Stomach smooth muscle (tissue), 2 donors: ENCODE data around the gene GPR139.

ENCODE experiments used
- H3K27ac ChIP-seq: one replicate; pipeline ENCODE4 v1.7.0; 2013; ENCODE audit warnings: mild to moderate bottlenecking, low read length, inconsistent platforms
- H3K27me3 ChIP-seq, 2 donors: one replicate each; pipeline ENCODE4 v1.7.0; 2013; ENCODE audit warnings: low read length in 2 of 2; ENCODE audit not compliant: insufficient read depth in 2 of 2, control insufficient read depth in 1 of 2
- H3K36me3 ChIP-seq, 2 donors: one replicate each; pipeline ENCODE4 v1.7.0; 2013; ENCODE audit warnings: low read length in 2 of 2; ENCODE audit not compliant: control insufficient read depth in 2 of 2, insufficient read depth in 2 of 2
- H3K4me1 ChIP-seq: one replicate; pipeline ENCODE4 v1.7.0; 2013; ENCODE audit warnings: low read length; ENCODE audit not compliant: control insufficient read depth, insufficient read depth
- H3K4me3 ChIP-seq, 2 donors: one replicate each; pipeline ENCODE4 v1.7.0; 2013; ENCODE audit warnings: low read length in 2 of 2
- H3K9ac ChIP-seq, 2 donors: one replicate each; pipeline ENCODE4 v1.7.0; 2013; ENCODE audit warnings: low read length in 2 of 2, mild to moderate bottlenecking in 1 of 2
- H3K9me3 ChIP-seq, 2 donors: one replicate each; pipeline ENCODE4 v1.7.0; 2013; ENCODE audit warnings: low read length in 2 of 2; ENCODE audit not compliant: control insufficient read depth in 2 of 2
- donor health status: healthy.
- donor health status: Pancreatic carcinoma.

Gene GPR139

DNA sequence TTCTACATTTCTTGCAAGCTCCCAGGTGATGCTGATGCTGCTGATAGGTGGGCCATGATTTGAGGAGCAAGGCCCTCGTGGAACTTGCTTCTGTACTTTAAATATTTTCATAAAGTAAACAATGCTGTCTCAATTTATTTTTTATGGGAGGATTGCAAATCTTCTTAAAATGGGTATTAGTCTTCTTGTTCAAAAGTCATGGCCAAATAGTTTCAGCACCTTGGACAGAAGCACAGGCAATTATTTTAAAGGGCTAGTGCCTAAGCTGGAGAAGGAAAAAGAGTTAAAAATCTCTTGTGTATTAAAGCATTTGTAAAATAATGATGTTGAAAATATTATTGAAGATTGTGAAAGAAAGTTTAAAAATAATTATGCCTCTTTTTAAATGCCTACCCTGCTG is 50.5 kb downstream of the GPR139 start:
- H3K9me3 ChIP-seq: no peaks in the 10 kb centered on the region
- no peak overlapping the region for H3K4me3 ChIP-seq
- no peaks in the 10 kb centered on the region for H3K36me3 ChIP-seq
- H3K27me3 ChIP-seq: no peaks in the 10 kb centered on the region
- H3K4me1 ChIP-seq: no peaks in the 10 kb centered on the region
- no peak overlapping the region for H3K27ac ChIP-seq
- no peak overlapping the region for H3K9ac ChIP-seq

- no peaks in the 10 kb centered on the region for H3K4me1 ChIP-seq
Observed at GRCh38 chr16:20020976-20021375, 52.7 kb downstream of the GPR139 start.

DNA sequence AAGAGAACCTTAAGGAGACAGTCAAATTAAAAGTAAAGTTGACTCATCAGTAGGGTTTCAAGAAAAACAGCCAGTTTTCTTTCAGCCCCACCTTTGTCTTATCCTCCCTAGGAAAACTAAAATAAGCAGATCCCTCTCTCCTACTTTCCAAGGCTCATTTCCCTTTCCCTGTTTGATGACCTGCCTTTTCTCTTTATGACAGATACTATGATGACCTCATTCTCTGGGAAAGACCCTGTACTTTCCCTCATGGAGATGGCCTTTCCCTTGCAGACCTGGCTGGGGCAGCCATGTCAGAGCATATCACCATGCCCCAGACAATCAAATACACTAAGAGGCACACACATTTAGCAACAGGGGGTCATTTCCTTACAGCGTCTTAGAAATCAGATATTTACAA is 53.6 kb downstream of the GPR139 start:
- Histone ChIP-seq H3K4me1 (no peaks in the 10 kb centered on the region), H3K9me3 (no peaks in the 10 kb centered on the region), H3K27ac (no peak overlapping the region), H3K4me3 (no peak overlapping the region), H3K27me3 (no peaks in the 10 kb centered on the region), H3K36me3 (no peaks in the 10 kb centered on the region), H3K9ac (no peak overlapping the region)

More at GRCh38 chr16:20020976-20021375, 52.7 kb downstream of the GPR139 start:
- Histone ChIP-seq H3K9me3 (no peaks in the 10 kb centered on the region), H3K36me3 (no peaks in the 10 kb centered on the region), H3K9ac (no peak overlapping the region), H3K27me3 (no peaks in the 10 kb centered on the region), H3K4me3 (no peak overlapping the region), H3K27ac (no peak overlapping the region)

DNA sequence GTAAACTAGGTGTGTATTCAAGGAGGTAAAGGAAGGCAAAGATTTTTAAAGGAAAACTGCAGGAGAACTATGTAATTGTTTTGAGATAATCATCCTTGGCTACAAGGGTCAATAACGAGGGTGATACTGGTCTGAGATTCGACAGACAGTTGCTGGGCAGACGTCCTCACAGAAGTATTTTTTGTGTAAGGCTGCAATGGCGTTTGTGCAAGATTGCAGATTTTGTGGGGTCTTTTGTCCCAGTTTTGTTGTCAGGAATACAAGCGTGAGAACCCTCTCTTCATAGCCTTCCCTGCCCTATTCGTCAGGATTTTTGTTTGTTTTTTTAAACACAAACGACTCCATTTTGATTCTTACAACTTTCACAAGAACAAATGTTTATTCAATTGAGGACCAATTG is 57.5 kb downstream of the GPR139 start:
- H3K36me3 ChIP-seq: no peaks in the 10 kb centered on the region
- H3K9ac ChIP-seq: no peak overlapping the region
- no peaks in the 10 kb centered on the region for H3K4me1 ChIP-seq
- no peak overlapping the region for H3K4me3 ChIP-seq
- H3K9me3 ChIP-seq: no peaks in the 10 kb centered on the region
- H3K27me3 ChIP-seq: no peaks in the 10 kb centered on the region
- H3K27ac ChIP-seq: no peak overlapping the region

GRCh38 chr16:20004931-20005330 is 68.8 kb downstream of the GPR139 start:
- H3K27ac ChIP-seq: no peak overlapping the region
- H3K4me1 ChIP-seq: no peaks in the 10 kb centered on the region
- no peak overlapping the region for H3K4me3 ChIP-seq
- H3K9me3 ChIP-seq: peaks cover 0 to 5% of the 10 kb centered on the region in 2 donors
- peaks cover 0 to 2% of the 10 kb centered on the region in 2 donors for H3K27me3 ChIP-seq
- H3K36me3 ChIP-seq: no peaks in the 10 kb centered on the region
- no peak overlapping the region for H3K9ac ChIP-seq

- Histone ChIP-seq H3K27me3 (peaks cover 0 to 2% of the 10 kb centered on the region in 2 donors), H3K4me1 (no peaks in the 10 kb centered on the region), H3K27ac (no peak overlapping the region), H3K36me3 (no peaks in the 10 kb centered on the region), H3K9me3 (peaks cover 0 to 5% of the 10 kb centered on the region in 2 donors), H3K4me3 (no peak overlapping the region), H3K9ac (no peak overlapping the region)
Observed at GRCh38 chr16:20002936-20003335, 70.8 kb downstream of the GPR139 start.

DNA sequence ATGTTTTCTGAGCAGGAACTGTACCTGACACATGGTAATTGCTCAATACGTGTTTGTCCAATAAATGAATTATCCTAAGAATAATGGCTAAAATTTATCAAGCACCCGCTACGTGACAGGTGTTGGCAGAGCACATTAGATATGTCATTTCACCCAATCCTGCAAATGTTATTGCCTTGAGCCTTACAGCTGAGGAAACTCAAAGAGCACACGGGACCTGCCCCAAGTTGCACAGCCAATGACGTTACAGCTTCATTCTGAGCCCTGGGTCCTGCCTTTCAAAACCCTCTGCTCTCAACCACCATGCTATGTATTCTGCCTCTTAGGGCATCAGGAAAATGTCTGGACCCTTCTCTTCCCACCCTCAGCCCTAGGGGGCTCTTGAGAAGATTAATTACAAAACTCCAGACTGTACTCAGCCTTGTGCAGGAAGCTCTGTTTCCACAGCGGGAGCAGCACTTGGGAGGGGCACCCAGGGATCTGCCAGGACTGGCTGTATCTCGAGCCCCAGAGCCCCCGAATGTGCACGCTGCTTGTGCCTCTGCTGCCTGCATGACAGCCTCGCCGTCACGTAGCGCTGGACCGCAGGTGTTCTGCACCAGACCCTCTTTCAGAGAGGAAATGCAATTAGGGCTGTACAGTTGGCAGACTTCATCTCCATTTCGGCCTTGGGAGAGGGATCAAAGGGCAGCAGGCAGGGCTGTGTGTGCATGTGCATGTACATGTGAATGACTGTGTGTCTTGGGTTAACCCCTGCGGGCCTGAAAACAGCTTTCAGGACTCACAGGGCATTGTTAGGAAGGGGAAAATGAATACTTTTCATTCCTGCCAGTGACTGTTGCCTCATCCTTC is 71.6 kb downstream of the GPR139 start:
- Histone ChIP-seq H3K36me3 (no peaks in the 10 kb centered on the region), H3K4me1 (no peaks in the 10 kb centered on the region), H3K9me3 (peaks cover 0 to 5% of the 10 kb centered on the region in 2 donors), H3K27me3 (peaks cover 0 to 2% of the 10 kb centered on the region in 2 donors), H3K4me3 (no peak overlapping the region), H3K27ac (no peak overlapping the region), H3K9ac (no peak overlapping the region)

DNA sequence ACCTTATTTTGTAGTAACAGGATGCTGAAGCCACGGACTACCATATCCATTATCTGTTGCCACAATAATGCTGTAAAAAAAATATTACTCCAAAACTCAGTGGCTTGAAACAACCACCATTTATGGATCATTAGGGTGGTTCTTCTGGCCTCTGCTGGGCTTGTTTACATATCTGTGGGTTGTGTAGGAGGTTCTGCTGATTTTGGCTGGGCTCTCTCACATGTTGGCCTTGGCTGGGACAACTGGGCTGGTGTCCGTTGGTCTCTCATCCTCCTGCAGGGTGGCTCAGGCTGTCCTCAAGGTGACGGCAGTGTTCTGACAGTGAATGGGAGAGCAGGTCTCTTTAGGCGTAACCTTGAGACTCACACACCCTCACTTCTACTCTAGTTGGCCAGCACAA is 76.0 kb downstream of the GPR139 start:
- Histone ChIP-seq H3K9ac (no peak overlapping the region), H3K4me3 (no peak overlapping the region), H3K27me3 (peaks cover 0 to 2% of the 10 kb centered on the region in 2 donors), H3K9me3 (peaks cover 0 to 2% of the 10 kb centered on the region in 2 donors), H3K4me1 (no peaks in the 10 kb centered on the region), H3K36me3 (no peaks in the 10 kb centered on the region), H3K27ac (no peak overlapping the region)

DNA sequence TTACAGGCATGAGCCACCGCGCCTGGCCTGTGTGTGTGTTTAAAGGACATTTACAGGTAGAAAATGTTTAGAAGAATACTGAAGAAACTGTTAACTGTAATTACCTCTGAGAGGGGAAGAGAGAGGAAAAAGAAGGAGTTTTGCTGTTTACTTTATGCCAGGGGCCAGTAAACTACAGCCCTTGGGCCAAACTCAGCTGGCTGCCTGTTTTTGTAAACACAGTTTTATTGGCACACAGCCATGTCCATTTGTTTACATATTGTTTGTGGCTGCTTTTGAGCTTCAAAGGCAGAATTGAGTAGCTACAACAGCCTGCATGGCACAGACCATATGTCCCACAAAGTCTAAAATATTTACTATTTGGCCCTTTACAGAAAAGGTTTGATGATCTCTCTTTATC is 76.4 kb downstream of the GPR139 start:
- Histone ChIP-seq H3K27me3 (peaks cover 0 to 2% of the 10 kb centered on the region in 2 donors), H3K36me3 (no peaks in the 10 kb centered on the region), H3K9me3 (peaks cover 0 to 2% of the 10 kb centered on the region in 2 donors), H3K27ac (no peak overlapping the region), H3K9ac (no peak overlapping the region), H3K4me1 (no peaks in the 10 kb centered on the region), H3K4me3 (no peak overlapping the region)

DNA sequence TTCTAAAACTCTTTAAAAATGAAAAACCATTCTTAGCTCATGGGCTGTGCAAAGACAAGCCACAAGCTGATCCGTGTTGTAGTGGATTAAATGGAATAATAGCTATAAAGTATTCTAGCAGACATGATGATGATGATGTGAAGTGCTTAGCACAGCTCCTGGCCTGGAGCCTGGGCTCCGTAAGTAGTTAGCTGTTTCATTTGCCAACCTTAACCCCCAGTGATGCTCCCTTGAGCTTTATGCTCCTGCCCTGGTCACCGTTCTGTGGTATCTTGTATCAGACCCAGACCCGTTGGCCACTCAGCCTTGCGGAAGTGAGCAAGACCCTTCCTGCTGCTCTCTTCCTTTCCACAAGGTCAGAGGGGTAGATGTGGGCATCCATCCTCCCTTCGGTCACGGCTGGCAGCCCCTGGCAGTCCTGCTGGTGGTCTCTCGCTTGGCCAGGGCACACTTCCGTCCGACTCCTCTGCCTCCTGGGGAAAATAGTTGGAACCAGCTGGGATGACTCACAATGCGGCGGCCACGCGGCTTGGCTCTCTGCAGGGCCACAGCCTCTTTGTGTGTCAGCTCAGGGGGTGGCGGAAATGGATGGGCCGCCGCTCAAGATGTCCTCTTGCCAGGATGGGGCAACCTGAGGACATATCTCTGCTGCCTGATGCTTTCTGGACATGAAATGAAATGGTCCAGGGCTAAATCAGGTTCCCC is 79.1 kb downstream of the GPR139 start:
- H3K4me1 ChIP-seq: no peaks in the 10 kb centered on the region
- no peak overlapping the region for H3K4me3 ChIP-seq
- peaks cover 0 to 2% of the 10 kb centered on the region in 2 donors for H3K27me3 ChIP-seq
- H3K36me3 ChIP-seq: no peaks in the 10 kb centered on the region
- no peak overlapping the region for H3K9ac ChIP-seq
- H3K9me3 ChIP-seq: peaks cover 0 to 2% of the 10 kb centered on the region in 2 donors
- H3K27ac ChIP-seq: no peak overlapping the region

- Histone ChIP-seq H3K27ac (no peak overlapping the region), H3K27me3 (peaks cover 0 to 2% of the 10 kb centered on the region in 2 donors), H3K4me3 (no peak overlapping the region), H3K36me3 (no peaks in the 10 kb centered on the region), H3K4me1 (no peaks in the 10 kb centered on the region), H3K9ac (no peak overlapping the region), H3K9me3 (peaks cover 0 to 6% of the 10 kb centered on the region in 2 donors)
Observed at GRCh38 chr16:19991614-19992013, 82.1 kb downstream of the GPR139 start.
